ENCODE measurements around the gene LCE2B.

DNA sequence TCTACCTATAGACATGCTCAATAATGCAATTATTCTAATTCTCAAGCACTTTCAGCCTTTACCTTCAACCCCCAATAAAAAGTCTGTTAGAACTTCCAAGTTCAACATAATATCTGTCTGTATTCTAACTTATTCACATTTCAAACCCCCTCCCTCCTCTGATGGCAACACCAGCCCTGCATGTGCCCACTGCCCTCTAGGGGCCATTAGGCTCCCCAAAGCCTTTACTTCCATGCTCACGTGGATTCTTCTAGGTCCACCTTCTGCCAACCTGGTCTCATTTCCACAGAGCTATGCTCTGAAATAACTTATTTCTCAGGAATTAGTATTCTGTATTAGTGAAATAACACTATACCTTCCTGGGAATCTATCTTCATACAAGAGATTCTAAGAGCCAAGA is 49.7 kb downstream of the LCE2B start:
- TF ChIP-seq POLR2A (IDR thresholded peaks at IDR 0.05), result no peak
- TF ChIP-seq, protein P1, sequence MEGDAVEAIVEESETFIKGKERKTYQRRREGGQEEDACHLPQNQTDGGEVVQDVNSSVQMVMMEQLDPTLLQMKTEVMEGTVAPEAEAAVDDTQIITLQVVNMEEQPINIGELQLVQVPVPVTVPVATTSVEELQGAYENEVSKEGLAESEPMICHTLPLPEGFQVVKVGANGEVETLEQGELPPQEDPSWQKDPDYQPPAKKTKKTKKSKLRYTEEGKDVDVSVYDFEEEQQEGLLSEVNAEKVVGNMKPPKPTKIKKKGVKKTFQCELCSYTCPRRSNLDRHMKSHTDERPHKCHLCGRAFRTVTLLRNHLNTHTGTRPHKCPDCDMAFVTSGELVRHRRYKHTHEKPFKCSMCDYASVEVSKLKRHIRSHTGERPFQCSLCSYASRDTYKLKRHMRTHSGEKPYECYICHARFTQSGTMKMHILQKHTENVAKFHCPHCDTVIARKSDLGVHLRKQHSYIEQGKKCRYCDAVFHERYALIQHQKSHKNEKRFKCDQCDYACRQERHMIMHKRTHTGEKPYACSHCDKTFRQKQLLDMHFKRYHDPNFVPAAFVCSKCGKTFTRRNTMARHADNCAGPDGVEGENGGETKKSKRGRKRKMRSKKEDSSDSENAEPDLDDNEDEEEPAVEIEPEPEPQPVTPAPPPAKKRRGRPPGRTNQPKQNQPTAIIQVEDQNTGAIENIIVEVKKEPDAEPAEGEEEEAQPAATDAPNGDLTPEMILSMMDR (IDR thresholded peaks at IDR 0.05), result no peak

Measured in lower leg skin (tissue), 3 donors.